H1 (cell line): ENCODE data around the gene ID2. TPM values are rescaled to one million over a fixed set of nuclear protein-coding genes. Genes with fewer than 3 reads are reported as not detected.

Experiments used
- CHD2 ChIP-seq: IDR thresholded peaks from 2 replicates; pipeline ENCODE4 v1.6.1; 2012; ENCODE audit warnings: low read length, improper control_type of control experiment
- EP300 ChIP-seq, 2 experiments: IDR thresholded peaks; 1 replicate in 1 of 2; 2 replicates in 1 of 2; pipeline ENCODE4 v1.6.1; 2011 to 2012; ENCODE audit warnings: low read depth in 2 of 2, low read length in 2 of 2, mild to moderate bottlenecking in 2 of 2, borderline replicate concordance in 1 of 2, inconsistent platforms in 1 of 2, moderate library complexity in 1 of 2
- RBBP5 ChIP-seq: IDR thresholded peaks from 2 replicates; pipeline ENCODE4 v1.7.1; 2012; ENCODE audit warnings: low read depth, mild to moderate bottlenecking, inconsistent platforms, low read length, moderate library complexity, borderline replicate concordance
- TBP ChIP-seq: IDR thresholded peaks from 2 replicates; pipeline ENCODE4 v1.6.1; 2011; ENCODE audit warnings: low read depth, low read length, improper control_type of control experiment
- polyA plus RNA-seq, 7 experiments: library from polyadenylated mRNA; depleted of rRNA in 3 of 7; stranded (reverse) in 5 of 7; unstranded in 2 of 7; fragments of >200 nt in 5 of 7; fragments of 200-250 nt in 2 of 7; gene quantifications; 1 replicate in 5 of 7; 2 replicates in 1 of 7; 4 replicates in 1 of 7; pipeline versions ENCODE4 v1.2.1 to v1.2.3, GENCODE V29; 2011 to 2013; ENCODE audit warnings: missing spikeins in 2 of 7, mixed read lengths in 2 of 7
- total RNA-seq: library from RNA; stranded (reverse); fragmentation: NEBNext Ultra II Directional; extraction: Animal tissue kit (Norgen Biotek cat#: 25700); gene quantifications from 2 replicates; pipeline ENCODE4 v1.2.1, GENCODE V29; 2021

Gene ID2
- total and polyA plus RNA-seq, 2 of the 8 experiments (the other 6 are each of a cell fraction or from before 2014, with no cell fraction given): 36.7 to 214 TPM

DNA sequence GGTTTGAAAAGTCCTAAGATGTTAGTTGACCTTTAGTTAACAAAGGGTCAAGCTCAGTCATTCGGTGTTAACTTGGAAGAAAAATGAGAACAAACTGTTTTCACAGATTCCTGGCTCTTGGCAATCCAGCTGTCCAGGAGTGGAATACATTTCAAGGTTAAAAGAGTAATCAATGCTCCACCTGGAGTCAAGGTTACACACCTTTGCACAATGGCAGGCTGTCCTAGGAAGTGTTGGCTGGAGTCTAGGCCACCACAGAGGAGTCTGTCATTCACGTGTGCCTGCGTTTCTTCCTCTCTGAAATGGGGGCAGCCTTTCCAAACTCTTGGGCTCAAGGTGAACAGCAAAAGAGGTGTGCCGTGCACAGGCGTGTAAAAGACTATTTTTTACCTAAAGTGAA is 6.3 kb upstream of the ID2 start (continued):
- TF ChIP-seq EP300 (IDR thresholded peaks at IDR 0.05; ENCODE audit: borderline replicate concordance in 1 of 2, low read depth in 2 of 2, low read length in 2 of 2): no peak
- TF ChIP-seq TBP: no peak
- TF ChIP-seq CHD2: no peak
- no peak for TF ChIP-seq RBBP5
